Measurements from ENCODE around the gene KCNQ5. TPM values are rescaled to one million over a fixed set of nuclear protein-coding genes. Genes with fewer than 3 reads are reported as not detected.
A peak's percentile ranks its signal among the peaks of the same experiment; 100 is the strongest.

KCNQ5 gene
- polyA plus RNA-seq, 1 donor (not counting 4 experiments of a cell fraction or from before 2014, with no cell fraction given): 3.4 TPM

DNA sequence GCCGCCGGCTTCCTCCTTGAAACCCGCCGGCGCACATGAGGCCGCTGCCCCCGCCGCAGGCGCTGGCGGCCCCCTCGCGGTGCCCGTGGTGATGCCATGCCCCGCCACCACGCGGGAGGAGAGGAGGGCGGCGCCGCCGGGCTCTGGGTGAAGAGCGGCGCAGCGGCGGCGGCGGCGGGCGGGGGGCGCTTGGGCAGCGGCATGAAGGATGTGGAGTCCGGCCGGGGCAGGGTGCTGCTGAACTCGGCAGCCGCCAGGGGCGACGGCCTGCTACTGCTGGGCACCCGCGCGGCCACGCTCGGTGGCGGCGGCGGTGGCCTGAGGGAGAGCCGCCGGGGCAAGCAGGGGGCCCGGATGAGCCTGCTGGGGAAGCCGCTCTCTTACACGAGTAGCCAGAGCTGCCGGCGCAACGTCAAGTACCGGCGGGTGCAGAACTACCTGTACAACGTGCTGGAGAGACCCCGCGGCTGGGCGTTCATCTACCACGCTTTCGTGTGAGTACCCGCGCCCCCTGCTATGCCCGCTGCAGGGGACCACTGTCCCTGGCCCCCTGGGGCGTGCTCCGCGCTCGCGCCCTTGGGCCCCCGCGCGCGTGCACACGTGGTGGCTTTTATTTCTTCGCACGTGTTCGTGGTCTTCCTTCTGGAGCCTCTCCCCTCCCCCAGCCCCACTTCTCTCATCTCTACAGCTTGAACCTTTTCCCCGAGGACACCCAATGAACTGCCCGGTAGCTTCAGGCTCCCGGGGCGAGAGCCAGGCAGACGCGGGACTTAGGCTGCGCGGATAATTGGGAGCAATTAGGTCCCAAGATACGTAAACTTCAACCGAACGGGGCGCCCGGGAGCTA, 453 bp downstream of the KCNQ5 start:
- peak overlapping the region; percentile 96 for H3K4me2 ChIP-seq (ENCODE audit: control insufficient read depth, extremely low read depth, insufficient read depth, low read depth, low read length)
- no peak for FAIRE-seq
- peaks cover 23% of the 10 kb centered on the region for H3K4me1 ChIP-seq (ENCODE audit: control insufficient read depth, extremely low read depth, insufficient read depth, low read length)
- no peaks in the 10 kb centered on the region for H3K9me3 ChIP-seq (ENCODE audit: control insufficient read depth, low read depth, low read length)
- peak overlapping the region; percentile 95 for H2AFZ ChIP-seq (ENCODE audit: control insufficient read depth, low read length)
- H3K9ac ChIP-seq (ENCODE audit: control insufficient read depth, extremely low read depth, insufficient read depth, low read length): peak overlapping the region; percentile 86
- no peaks in the 10 kb centered on the region for H4K20me1 ChIP-seq (ENCODE audit: control insufficient read depth, extremely low read depth, insufficient read depth, low read length)
- H3K27me3 ChIP-seq (ENCODE audit: control insufficient read depth, extremely low read depth, insufficient read depth, low read length): no peaks in the 10 kb centered on the region
- no peak for DNase-seq (ENCODE audit: low read depth, low spot score)
- no peaks in the 10 kb centered on the region for H3K9me1 ChIP-seq (ENCODE audit: control insufficient read depth, extremely low read depth, insufficient read depth, low read length)
- TF ChIP-seq EZH2 (IDR thresholded peaks at IDR 0.05; ENCODE audit: low read length) (no peak), CTCF (optimal IDR thresholded peaks at IDR 0.05 in 1 of 3, IDR thresholded peaks at IDR 0.05 in 1 of 3, conservative IDR thresholded peaks at IDR 0.05 in 1 of 3; ENCODE audit: extremely low read depth in 1 of 3, insufficient read depth in 2 of 3, low read length in 3 of 3) (peak in 2 of 3 experiments; percentile 19 to 23)
- peak overlapping the region; percentile 49 for H3K27ac ChIP-seq (ENCODE audit: control insufficient read depth, insufficient read depth, low read length)
- peaks cover 37% of the 10 kb centered on the region for H3K79me2 ChIP-seq (ENCODE audit: control insufficient read depth, insufficient read depth, low read length)
- no peaks in the 10 kb centered on the region for H3K36me3 ChIP-seq (ENCODE audit: control insufficient read depth in 2 of 2, extremely low read depth in 1 of 2, insufficient read depth in 2 of 2, low read length in 2 of 2)
- H3K4me3 ChIP-seq (ENCODE audit: control insufficient read depth in 2 of 3, extremely low read depth in 1 of 3, insufficient read depth in 2 of 3, low read depth in 1 of 3, low read length in 3 of 3): peak overlapping the region; percentile 67 to 93 (median 82)
- dilution Hi-C loops (cut with MboI; ENCODE audit: extremely low pct_ligation_motif_present, low sequenced_read_pairs): no loop called here

- no peaks in the 10 kb centered on the region for H3K9me3 ChIP-seq (ENCODE audit: control insufficient read depth, low read depth, low read length)
- no peak overlapping the region for H3K27ac ChIP-seq (ENCODE audit: control insufficient read depth, insufficient read depth, low read length)
- H3K4me2 ChIP-seq (ENCODE audit: control insufficient read depth, extremely low read depth, insufficient read depth, low read depth, low read length): peak overlapping the region; percentile 96
- no peaks in the 10 kb centered on the region for H3K9me1 ChIP-seq (ENCODE audit: control insufficient read depth, extremely low read depth, insufficient read depth, low read length)
- peaks cover 27% of the 10 kb centered on the region for H3K4me1 ChIP-seq (ENCODE audit: control insufficient read depth, extremely low read depth, insufficient read depth, low read length)
- H4K20me1 ChIP-seq (ENCODE audit: control insufficient read depth, extremely low read depth, insufficient read depth, low read length): no peaks in the 10 kb centered on the region
- H3K9ac ChIP-seq (ENCODE audit: control insufficient read depth, extremely low read depth, insufficient read depth, low read length): no peak overlapping the region
- peak overlapping the region in 2 of 3 experiments; percentile 82 to 93 for H3K4me3 ChIP-seq (ENCODE audit: control insufficient read depth in 2 of 3, extremely low read depth in 1 of 3, insufficient read depth in 2 of 3, low read depth in 1 of 3, low read length in 3 of 3)
- dilution Hi-C loops (cut with MboI; ENCODE audit: extremely low pct_ligation_motif_present, low sequenced_read_pairs): no loop called here
- DNase-seq (ENCODE audit: low read depth, low spot score): no peak
- H3K79me2 ChIP-seq (ENCODE audit: control insufficient read depth, insufficient read depth, low read length): peaks cover 52% of the 10 kb centered on the region
- H3K27me3 ChIP-seq (ENCODE audit: control insufficient read depth, extremely low read depth, insufficient read depth, low read length): no peaks in the 10 kb centered on the region
- no peak for FAIRE-seq
- no peak for TF ChIP-seq EZH2 (IDR thresholded peaks at IDR 0.05; ENCODE audit: low read length)
- TF ChIP-seq CTCF (optimal IDR thresholded peaks at IDR 0.05 in 1 of 3, IDR thresholded peaks at IDR 0.05 in 1 of 3, conservative IDR thresholded peaks at IDR 0.05 in 1 of 3; ENCODE audit: extremely low read depth in 1 of 3, insufficient read depth in 2 of 3, low read length in 3 of 3): no peak
- H2AFZ ChIP-seq (ENCODE audit: control insufficient read depth, low read length): no peak overlapping the region
- H3K36me3 ChIP-seq (ENCODE audit: control insufficient read depth in 2 of 2, extremely low read depth in 1 of 2, insufficient read depth in 2 of 2, low read length in 2 of 2): no peaks in the 10 kb centered on the region
Measured at GRCh38 chr6:72623808-72624207, 1.9 kb downstream of the KCNQ5 start.

All from keratinocyte (primary cell).